Adipose tissue (tissue), 3 donors: ENCODE results near the gene DNAL4. TPM values are rescaled to one million over a fixed set of nuclear protein-coding genes. Genes with fewer than 3 reads are reported as not detected.

Source experiments
- H3K27ac ChIP-seq: one replicate; pipeline ENCODE4 v1.5.1; 2013; ENCODE audit warnings: low read depth, low read length
- WGBS, 3 donors: extraction: QIAGEN DNeasy Blood & Tissue Kit; methylation state at CpG; one replicate each; pipeline ENCODE4 v1.1.7; 2013; 5-methylcytosine and 5-hydroxymethylcytosine counted together
- polyA plus RNA-seq, 3 donors: library from polyadenylated mRNA; stranded (reverse); fragments of 200-250 nt; gene quantifications; one replicate each; pipeline ENCODE4 v1.2.3, GENCODE V29; 2013
- donor health status: healthy with polysubstance abuse.
- donor health status: Bipolar disorder and iron deficiency.
- donor health status: healthy.

The DNAL4 gene, protein sequence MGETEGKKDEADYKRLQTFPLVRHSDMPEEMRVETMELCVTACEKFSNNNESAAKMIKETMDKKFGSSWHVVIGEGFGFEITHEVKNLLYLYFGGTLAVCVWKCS
- 10 to 100 TPM; 11.6 to 16.0 (median 14.2) TPM for polyA plus RNA-seq

GRCh38 chr22:38793721-38794466, at the start of gene DNAL4:
Gene DNAL4 (minus strand): TSS chr22:38794143. CDS start chr22:38782731, 11,412 bp downstream.
- no peak within 1 kb of the TSS for H3K27ac ChIP-seq
- 0 to 1% (median 1%) methylated on average over 40 to 46 of the region's 47 CpGs for WGBS, 3 donors

DNA sequence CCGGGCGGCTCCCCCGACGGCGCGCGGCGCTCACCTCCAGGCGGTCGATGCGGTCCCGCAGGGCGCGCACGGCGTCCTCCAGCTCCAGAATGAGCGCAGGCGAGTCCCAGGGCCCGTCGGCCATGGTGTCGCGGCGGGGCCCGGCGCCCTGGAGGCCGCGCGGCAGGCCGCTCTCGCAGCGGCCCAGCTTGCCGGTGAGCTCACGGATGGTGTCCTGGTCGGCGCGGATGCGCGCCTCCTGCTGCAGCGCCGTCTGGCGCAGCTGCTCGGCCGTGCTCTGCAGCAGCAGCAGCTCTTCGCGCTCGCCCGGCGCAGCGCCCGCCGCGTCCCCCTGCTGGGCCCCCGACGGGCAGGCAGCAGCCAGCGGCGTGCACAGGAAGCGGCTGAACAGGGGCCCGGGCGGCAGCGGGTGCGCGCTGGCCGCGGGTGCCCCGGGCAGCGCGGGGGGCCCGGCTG, 49.3 kb upstream of the DNAL4 start:
- 0 to 1% (median 1%) methylated on average over 45 to 68 of the region's 68 CpGs for WGBS, 3 donors
- no peak overlapping the region for H3K27ac ChIP-seq

DNA sequence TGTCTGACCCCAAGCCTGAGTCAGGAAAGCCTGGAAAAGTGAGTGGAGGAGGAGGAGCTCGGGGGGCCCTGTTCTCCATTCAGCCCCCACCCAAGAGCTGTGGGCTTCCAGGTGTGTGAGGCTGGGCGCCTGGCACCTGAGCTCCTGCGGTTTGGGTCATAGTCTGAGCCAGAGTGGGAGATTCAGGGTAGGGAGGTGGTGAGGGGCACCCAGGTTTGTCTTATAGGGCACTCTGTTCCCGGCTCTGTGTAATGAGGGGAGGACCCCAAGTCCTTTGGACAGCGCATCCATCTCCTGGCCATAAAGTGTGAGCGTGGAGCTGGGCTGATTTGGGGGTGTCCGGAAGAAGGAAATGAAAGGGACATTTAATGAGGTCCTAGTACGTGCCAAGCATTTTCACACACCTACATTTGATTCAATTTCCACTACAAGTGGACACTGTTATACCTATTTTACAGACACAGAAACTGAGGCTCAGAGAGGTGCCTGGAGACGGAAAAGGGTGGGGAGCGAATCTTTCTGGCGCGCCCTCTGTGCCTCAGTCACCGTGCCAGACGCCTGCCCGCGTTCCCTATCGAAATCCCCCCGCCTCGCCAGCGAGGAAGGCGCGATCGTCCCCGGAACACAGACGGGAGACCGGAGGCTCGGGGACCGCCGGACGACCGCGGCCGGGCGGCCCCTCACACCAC, 48.7 kb upstream of the DNAL4 start:
- WGBS, 3 donors = 23 to 25% (median 24%) methylated on average over 34 of the region's 34 CpGs
- no peak overlapping the region for H3K27ac ChIP-seq

DNA sequence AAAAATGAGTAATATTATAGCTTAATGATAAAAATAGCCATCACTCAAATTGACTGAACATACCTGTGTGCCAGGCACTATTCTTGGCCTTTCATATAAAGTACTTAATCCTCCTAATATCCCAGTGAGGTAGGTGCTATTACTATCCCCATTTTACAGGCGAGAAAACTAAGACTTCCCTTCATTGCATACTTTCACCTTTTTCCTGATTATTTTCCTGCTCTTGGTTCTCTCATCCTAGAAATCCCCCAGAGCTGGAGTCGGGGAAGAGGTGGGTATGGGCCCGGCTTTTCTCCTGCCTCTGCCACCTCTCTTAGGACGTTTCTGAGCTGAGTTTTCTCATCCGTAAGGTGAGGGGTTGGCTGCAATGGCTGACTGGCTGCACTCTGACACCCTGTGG, 47.7 kb upstream of the DNAL4 start:
- 77 to 87% (median 85%) methylated on average over 5 of the region's 5 CpGs for WGBS, 3 donors
- H3K27ac ChIP-seq = no peak overlapping the region

DNA sequence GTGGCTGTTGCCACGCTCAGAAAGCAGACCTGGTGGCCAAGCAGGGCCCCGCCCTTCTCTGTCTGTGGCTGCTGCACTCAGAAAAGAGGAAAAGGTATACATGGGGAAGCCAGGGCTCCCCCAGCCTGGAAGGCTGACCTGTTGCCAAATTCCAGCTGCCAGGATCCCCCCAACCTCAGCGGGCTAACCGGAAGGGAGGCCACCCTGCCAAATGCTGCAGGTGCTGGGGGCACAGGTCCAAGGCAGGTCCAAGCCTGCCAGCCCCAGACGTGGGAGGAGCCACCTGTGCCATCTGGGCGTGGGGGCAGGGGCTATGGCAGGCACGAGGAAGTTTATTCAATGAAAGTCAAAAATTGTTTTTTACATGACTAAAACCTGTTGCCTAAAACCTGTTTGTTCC, 47.3 kb upstream of the DNAL4 start:
- WGBS, 3 donors = 23 to 48% (median 43%) methylated on average over 7 of the region's 7 CpGs

DNA sequence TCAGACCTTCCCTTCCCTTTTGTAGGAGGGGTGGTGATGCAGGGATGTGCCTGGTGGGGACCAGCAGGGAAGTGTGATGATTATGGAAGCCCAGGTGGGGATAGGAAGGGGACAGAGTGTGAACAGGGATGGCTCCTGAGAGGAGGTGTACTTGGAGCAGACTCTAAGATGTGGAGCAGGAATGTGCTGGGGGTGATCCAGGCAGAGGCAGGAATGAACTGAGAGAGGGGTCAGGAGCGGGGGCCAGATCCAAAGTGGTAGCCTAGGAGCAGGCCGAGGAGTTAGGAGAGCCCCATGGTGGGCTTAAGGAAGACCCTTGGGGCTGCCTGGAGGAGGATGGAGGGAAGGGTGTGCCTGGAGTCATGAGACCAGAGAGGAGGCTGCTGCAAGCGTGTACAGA, 46.2 kb upstream of the DNAL4 start:
- H3K27ac ChIP-seq = no peak overlapping the region
- WGBS, 3 donors = 89 to 93% (median 90%) methylated on average over 3 of the region's 3 CpGs

More for the DNA sequence above, 47.3 kb upstream of the DNAL4 start:
- H3K27ac ChIP-seq = no peak overlapping the region

DNA sequence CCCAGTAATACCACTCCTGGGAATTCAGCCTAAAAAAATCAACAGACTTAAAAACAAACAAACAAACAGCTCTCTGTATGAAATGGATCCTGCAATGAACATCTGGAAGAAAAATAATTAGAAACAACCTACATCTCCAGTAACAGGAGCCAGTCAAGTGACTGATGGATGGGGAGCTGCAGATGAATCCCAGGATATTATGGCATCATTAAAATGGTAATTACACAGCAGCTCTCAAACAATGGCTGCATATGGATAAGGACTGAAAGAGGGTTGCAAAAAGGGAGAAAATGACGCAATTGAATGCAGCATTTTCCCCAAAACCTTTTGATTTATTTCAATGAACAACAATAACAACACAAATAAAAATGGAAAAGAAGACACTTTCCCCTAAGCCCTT, 45.7 kb upstream of the DNAL4 start:
- 90 to 95% (median 93%) methylated on average over 1 of the region's 1 CpG for WGBS, 3 donors

GRCh38 chr22:38837414-38837928, 43.5 kb upstream of the DNAL4 start:
- no peak overlapping the region for H3K27ac ChIP-seq
- WGBS, 3 donors = 85 to 89% (median 88%) methylated on average over 6 of the region's 6 CpGs

More for the DNA sequence above, 45.7 kb upstream of the DNAL4 start:
- no peak overlapping the region for H3K27ac ChIP-seq

DNA sequence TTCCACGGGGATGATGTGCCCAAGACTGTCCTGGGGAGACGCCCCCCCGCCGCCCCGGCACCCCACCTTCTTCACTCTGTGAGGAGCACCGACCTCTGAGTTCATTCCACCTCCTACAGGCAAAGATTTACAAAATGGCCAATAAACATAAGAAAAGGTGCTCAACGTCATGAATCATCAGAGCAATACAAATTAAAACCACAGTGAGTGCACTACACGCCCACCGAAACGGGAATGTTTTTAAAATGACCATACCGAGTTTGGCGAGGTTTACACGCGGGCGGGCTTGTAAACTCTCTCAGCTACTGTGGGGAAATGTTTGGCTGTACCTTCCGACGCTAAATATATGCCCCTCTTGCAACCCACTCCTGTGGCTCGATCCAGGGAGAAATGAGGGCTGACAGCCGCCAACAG, 42.0 kb upstream of the DNAL4 start:
- H3K27ac ChIP-seq = no peak overlapping the region
- WGBS, 3 donors = 73 to 74% (median 73%) methylated on average over 19 of the region's 19 CpGs

DNA sequence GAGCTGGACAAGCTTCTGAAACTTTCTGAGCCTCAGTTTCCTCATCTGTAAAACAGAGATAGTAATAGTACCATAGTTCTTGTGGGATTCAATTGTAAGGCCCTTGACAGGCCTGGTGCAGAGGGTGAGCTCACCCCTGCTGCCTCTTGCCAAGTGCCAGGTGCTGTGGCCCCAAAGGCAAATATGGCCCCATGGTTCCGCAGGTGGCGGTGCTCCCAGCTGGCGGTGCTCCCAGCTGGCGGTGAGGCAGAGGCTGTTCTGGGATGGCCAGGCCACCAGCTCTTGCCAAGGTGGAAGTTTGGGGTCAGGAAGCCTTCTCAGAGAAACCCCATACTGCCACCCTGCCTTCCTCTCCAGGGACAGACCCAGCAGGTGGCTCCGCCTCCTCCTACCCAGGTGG, 41.0 kb upstream of the DNAL4 start:
- H3K27ac ChIP-seq = no peak overlapping the region
- WGBS, 3 donors = 59 to 95% (median 90%) methylated on average over 5 of the region's 5 CpGs

DNA sequence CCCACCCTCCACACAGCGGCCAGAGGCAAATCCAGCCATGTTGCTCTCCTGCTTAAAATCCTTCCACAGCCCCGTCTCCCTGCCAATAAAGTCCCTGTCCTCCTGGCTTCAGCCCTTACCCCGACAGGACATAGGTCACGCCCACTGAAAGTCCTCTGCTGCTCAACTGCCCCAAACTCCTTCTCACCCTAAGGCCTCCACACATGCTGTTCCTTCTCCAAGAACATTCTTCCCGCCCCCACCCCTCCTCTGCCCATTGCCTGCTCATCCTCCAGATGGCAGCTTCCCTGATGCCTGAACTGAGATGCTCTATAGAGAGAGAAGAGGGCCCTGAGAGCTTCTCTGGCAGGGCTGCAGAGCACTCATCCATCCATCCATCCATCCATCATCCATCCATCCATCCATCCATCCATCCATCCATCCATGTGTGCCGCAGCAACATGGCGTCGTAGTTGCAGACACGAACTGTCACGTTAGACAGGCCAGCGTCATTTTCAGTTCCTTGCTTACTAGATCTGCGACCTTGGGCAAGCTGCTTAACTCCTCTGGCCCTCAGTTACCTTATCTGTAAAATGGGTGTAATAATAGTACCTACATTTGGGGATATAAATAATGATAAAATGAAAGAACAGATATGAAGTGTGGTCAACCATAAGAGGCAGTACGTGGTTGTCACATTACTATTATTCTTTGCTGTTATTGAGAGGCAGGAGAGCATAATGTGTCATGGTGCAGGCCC, 40.4 kb upstream of the DNAL4 start:
- no peak overlapping the region for H3K27ac ChIP-seq
- whole genome bisulfite sequencing, 3 donors = 83 to 91% (median 86%) methylated on average over 13 of the region's 13 CpGs

GRCh38 chr22:38833061-38833460, 39.1 kb upstream of the DNAL4 start:
- 75 to 84% (median 77%) methylated on average over 3 of the region's 3 CpGs for WGBS, 3 donors

DNA sequence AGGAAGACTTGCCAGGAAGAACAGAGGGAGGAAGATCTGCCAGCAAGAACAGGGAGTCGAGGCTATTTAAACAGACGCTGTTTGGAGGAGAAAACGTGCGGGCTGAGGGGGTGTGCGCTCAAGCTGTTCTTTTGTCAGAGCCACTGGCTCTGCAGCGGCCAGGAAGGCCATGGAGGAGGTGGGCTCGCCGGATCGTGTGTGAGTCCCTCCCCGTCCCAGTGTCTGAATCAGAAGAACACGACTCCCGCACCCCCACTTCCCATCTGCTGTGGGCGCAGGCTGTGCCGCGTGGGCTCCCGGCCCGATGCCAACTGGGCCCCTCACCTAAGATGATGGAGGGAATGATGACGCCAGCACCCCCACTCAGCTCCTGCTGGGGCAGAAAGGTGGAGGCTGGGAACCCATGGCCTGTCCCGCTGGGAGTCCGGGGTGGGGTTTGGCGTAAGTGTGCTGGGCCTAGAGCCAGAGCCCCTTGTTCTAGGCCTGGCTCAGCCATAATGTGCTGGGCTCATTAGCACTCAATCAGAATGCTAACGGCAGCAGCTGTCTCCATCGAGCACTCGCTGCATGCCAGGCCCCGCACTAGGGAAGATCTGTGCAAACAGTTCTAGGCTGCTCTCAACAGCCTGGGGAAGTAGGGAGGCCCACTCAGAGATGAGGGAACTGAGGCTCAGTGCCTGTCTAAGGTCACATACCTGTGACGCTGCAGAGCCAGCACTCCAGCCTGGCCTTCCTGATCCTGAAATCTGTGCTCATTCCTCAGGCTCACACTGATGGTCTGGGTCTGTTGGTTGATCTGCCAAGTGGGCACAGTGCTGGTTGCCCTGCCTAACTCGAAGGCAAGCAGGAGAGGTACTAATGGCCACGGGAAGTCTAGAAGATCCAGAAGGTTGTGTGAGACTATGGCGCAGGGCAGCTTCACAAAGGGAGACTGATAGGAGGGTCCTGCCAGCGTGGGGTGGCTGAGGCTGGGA, 38.3 kb upstream of the DNAL4 start:
- no peak overlapping the region for H3K27ac ChIP-seq
- WGBS, 3 donors = 74 to 84% (median 77%) methylated on average over 30 of the region's 30 CpGs

More at GRCh38 chr22:38833061-38833460, 39.1 kb upstream of the DNAL4 start:
- no peak overlapping the region for H3K27ac ChIP-seq

DNA sequence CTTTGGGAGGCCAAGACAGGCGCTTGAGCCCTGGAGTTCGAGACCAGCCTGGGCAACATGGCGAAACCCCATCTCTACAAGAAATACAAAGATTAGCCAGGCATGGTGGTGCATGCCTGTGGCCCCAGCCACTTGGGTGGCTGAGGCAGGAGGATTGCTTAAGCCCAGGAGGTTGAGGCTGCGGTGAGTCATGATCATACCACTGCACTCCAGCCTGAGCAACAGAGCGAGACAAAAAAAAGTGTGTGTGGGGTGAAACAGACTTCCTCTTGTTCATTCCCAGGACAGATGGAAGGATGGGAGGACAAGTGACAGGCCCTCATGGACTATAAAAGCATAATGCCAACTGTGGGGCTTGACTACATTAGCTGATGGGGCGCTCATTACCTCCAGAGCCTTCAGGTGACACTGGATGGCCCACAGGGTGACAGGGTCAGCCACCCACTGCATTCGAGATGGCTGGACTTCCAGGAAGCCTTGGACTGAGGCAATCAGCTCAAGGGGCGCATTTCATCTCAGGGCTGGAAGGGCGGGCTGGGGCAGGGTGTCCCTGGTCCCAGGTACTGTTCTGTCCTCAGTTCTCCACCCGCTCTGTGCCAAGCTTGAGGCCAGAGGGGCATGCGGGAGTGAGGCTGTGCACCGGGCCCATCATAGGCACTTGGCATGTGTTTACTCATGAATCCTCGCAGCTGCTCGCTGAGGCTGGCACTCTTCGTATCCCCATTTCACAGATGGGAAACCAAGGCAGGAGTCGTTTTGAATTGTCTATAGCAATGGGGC, 37.4 kb upstream of the DNAL4 start:
- WGBS, 3 donors = 87 to 92% (median 88%) methylated on average over 16 of the region's 16 CpGs
- no peak overlapping the region for H3K27ac ChIP-seq

GRCh38 chr22:38830845-38831108, 36.8 kb upstream of the DNAL4 start:
- no peak overlapping the region for H3K27ac ChIP-seq
- 68 to 77% (median 77%) methylated on average over 7 of the region's 7 CpGs for whole genome bisulfite sequencing, 3 donors

DNA sequence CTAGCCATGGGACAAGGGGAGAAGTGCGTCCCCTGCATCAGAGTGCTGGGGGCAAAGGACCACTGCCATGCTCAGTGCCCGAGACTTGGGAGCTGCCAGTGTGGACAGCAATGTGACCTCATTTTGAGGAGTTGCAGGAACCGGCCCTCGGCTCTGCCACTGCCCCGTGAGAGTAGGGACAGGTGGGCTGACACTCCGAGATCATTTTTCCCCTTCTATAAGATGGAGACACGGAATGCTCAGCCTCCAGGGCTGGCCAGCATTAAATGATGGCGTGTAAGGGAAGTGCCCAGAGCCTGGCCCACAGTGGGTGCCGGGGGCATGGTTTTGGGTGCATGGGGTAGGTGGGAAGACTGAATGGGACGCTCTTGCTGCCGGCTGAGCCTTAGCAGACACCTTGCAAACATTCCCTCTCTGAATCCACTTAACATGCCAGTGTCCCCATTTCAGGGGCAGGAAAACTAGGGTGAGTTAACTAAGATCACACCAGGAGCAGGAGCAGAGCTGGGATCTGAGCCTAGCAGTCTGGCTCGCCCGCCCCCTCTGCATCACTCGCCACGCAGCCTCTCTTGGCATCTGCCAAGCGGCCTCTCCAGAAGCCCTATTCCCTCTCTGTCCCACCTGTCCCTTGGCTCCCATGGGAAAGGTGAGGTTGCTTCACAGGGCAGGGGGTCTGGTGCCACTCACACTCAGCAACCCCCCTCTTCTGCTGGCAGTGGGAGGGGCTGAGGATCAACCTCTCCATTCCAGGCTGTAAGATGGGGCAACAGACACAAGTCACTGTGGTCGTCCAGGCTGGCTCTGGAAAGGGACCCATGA, 36.3 kb upstream of the DNAL4 start:
- no peak overlapping the region for H3K27ac ChIP-seq
- WGBS, 3 donors = 86 to 88% (median 88%) methylated on average over 17 of the region's 17 CpGs
